ENCODE results near the gene GRIK3. TPM values are rescaled to one million over a fixed set of nuclear protein-coding genes. Genes with fewer than 3 reads are reported as not detected.

GRIK3 gene
- total RNA-seq, 2 donors from 2014 or later: 0.14 TPM

- Histone ChIP-seq H3K9me3 (no peaks in the 10 kb centered on the region), H3K27me3 (replicated peaks; ENCODE audit: insufficient read depth) (no peaks in the 10 kb centered on the region), H3K27ac (no peak overlapping the region), H3K36me3 (no peaks in the 10 kb centered on the region), H3K4me3 (no peak overlapping the region), H3K4me1 (ENCODE audit: control insufficient read depth in 1 of 2, low read depth in 2 of 2) (no peaks in the 10 kb centered on the region)
- ATAC-seq (ENCODE audit: insufficient number of reproducible peaks, low FRiP score, low read depth) (no peak), DNase-seq (ENCODE audit: low spot score) (no peak)
- TF ChIP-seq CTCF (IDR thresholded peaks at IDR 0.05): no peak
These were observed 175.8 kb downstream of the GRIK3 start for GRCh38 chr1:36858553-36858952.

GRCh38 chr1:36857754-36858153, 176.6 kb downstream of the GRIK3 start:
- H3K27me3 ChIP-seq (replicated peaks; ENCODE audit: insufficient read depth): no peaks in the 10 kb centered on the region
- TF ChIP-seq CTCF (IDR thresholded peaks at IDR 0.05): no peak
- H3K27ac ChIP-seq: no peak overlapping the region
- H3K9me3 ChIP-seq: no peaks in the 10 kb centered on the region
- H3K4me3 ChIP-seq: no peak overlapping the region
- H3K36me3 ChIP-seq: no peaks in the 10 kb centered on the region
- H3K4me1 ChIP-seq (ENCODE audit: control insufficient read depth in 1 of 2, low read depth in 2 of 2): no peaks in the 10 kb centered on the region
- no peak for ATAC-seq (ENCODE audit: insufficient number of reproducible peaks, low FRiP score, low read depth)
- no peak for DNase-seq (ENCODE audit: low spot score)

- Histone ChIP-seq H3K27me3 (replicated peaks; ENCODE audit: insufficient read depth) (no peaks in the 10 kb centered on the region), H3K4me3 (no peak overlapping the region), H3K27ac (no peak overlapping the region), H3K36me3 (no peaks in the 10 kb centered on the region), H3K4me1 (ENCODE audit: control insufficient read depth in 1 of 2, low read depth in 2 of 2) (no peaks in the 10 kb centered on the region), H3K9me3 (no peaks in the 10 kb centered on the region)
- ATAC-seq (ENCODE audit: insufficient number of reproducible peaks, low FRiP score, low read depth) (no peak), DNase-seq (ENCODE audit: low spot score) (no peak)
- no peak for TF ChIP-seq CTCF (IDR thresholded peaks at IDR 0.05)
These were observed 178.4 kb downstream of the GRIK3 start for GRCh38 chr1:36855699-36856494.

GRCh38 chr1:36853638-36854037, 180.7 kb downstream of the GRIK3 start:
- ATAC-seq (ENCODE audit: insufficient number of reproducible peaks, low FRiP score, low read depth) (no peak), DNase-seq (ENCODE audit: low spot score) (no peak)
- H3K4me1 ChIP-seq (ENCODE audit: control insufficient read depth in 1 of 2, low read depth in 2 of 2): no peaks in the 10 kb centered on the region

GRCh38 chr1:36852586-36852985, 181.7 kb downstream of the GRIK3 start:
- ATAC-seq (ENCODE audit: insufficient number of reproducible peaks, low FRiP score, low read depth) (no peak), DNase-seq (ENCODE audit: low spot score) (no peak)
- no peak for TF ChIP-seq CTCF (IDR thresholded peaks at IDR 0.05)
- Histone ChIP-seq H3K9me3 (no peaks in the 10 kb centered on the region), H3K27ac (no peak overlapping the region), H3K27me3 (replicated peaks; ENCODE audit: insufficient read depth) (no peaks in the 10 kb centered on the region), H3K4me1 (ENCODE audit: control insufficient read depth in 1 of 2, low read depth in 2 of 2) (no peaks in the 10 kb centered on the region), H3K4me3 (no peak overlapping the region), H3K36me3 (no peaks in the 10 kb centered on the region)

More at GRCh38 chr1:36853638-36854037, 180.7 kb downstream of the GRIK3 start:
- Histone ChIP-seq H3K9me3 (no peaks in the 10 kb centered on the region), H3K27me3 (replicated peaks; ENCODE audit: insufficient read depth) (no peaks in the 10 kb centered on the region), H3K4me3 (no peak overlapping the region), H3K27ac (no peak overlapping the region), H3K36me3 (no peaks in the 10 kb centered on the region)
- no peak for TF ChIP-seq CTCF (IDR thresholded peaks at IDR 0.05)

Data from thoracic aorta (tissue), 2 donors.